Karpas-422 (cell line): ENCODE measurements around the gene PSD4. TPM values are rescaled to one million over a fixed set of nuclear protein-coding genes. Genes with fewer than 3 reads are reported as not detected.

Experiments used
- DNase-seq: peaks from one replicate; pipeline ENCODE4 v3.0.0-alpha.2; 2015
- H2AFZ ChIP-seq: fragments of 200-600 bp; sonication (generic); 2 replicates; pipeline ENCODE4 v1.6.1; 2014; ENCODE audit warnings: antibody characterized with exemption, low read length, mixed read lengths
- H3K27ac ChIP-seq: fragments of 200-600 bp; sonication (generic); 2 replicates; pipeline ENCODE4 v1.5.1; 2014; ENCODE audit warnings: mild to moderate bottlenecking, low read length, moderate library complexity
- H3K27me3 ChIP-seq: fragments of 200-600 bp; sonication (generic); 2 replicates; pipeline ENCODE4 v1.6.1; 2014; ENCODE audit warnings: low read length, mixed read lengths
- H3K36me3 ChIP-seq: fragments of 200-600 bp; sonication (generic); 2 replicates; pipeline ENCODE4 v1.6.1; 2014; ENCODE audit warnings: low read length, mixed read lengths; ENCODE audit not compliant: insufficient read depth
- H3K4me1 ChIP-seq: fragments of 200-600 bp; sonication (generic); 2 replicates; pipeline ENCODE4 v1.6.1; 2014; ENCODE audit warnings: mild to moderate bottlenecking, low read length, mixed read lengths
- H3K4me2 ChIP-seq: fragments of 200-600 bp; sonication (generic); 2 replicates; pipeline ENCODE4 v1.6.1; 2014; ENCODE audit warnings: low read length, low read depth, mild to moderate bottlenecking; ENCODE audit not compliant: poor library complexity, severe bottlenecking
- H3K4me3 ChIP-seq: fragments of 200-600 bp; sonication (generic); 2 replicates; pipeline ENCODE4 v1.5.1; 2014; ENCODE audit warnings: mild to moderate bottlenecking, antibody characterized with exemption, low read length, mixed read lengths
- H3K79me2 ChIP-seq: fragments of 200-600 bp; sonication (generic); 2 replicates; pipeline ENCODE4 v1.6.1; 2014; ENCODE audit warnings: mild to moderate bottlenecking, low read length, mixed read lengths
- H3K9ac ChIP-seq: fragments of 200-600 bp; sonication (generic); 2 replicates; pipeline ENCODE4 v1.6.0; 2014; ENCODE audit warnings: low read length
- H3K9me2 ChIP-seq: fragments of 200-600 bp; sonication (generic), shearing (Covaris generic); replicated peaks from 2 replicates; pipeline ENCODE4 v1.6.0; 2014; ENCODE audit warnings: mild to moderate bottlenecking, low read length, moderate library complexity; ENCODE audit not compliant: insufficient read depth
- H3K9me3 ChIP-seq: fragments of 300-700, 200-600 bp; sonication (generic); 2 replicates; pipeline ENCODE4 v1.6.1; 2014; ENCODE audit warnings: low read length, mixed read lengths
- H4K20me1 ChIP-seq: fragments of 200-600 bp; sonication (generic); 2 replicates; pipeline ENCODE4 v1.6.1; 2014; ENCODE audit warnings: mild to moderate bottlenecking, antibody characterized with exemption, low read length, low read depth; ENCODE audit not compliant: insufficient read depth
- total RNA-seq: library from RNA; depleted of rRNA; stranded (reverse); fragments of >200 nt; shearing (Covaris generic); gene quantifications from 2 replicates; pipeline ENCODE4 v1.2.3, GENCODE V29; 2014; ENCODE audit warnings: low replicate concordance; rRNA removed

PSD4 gene
- 43.3 and 85.3 TPM in 2 replicates for total RNA-seq

GRCh38 chr2:113173542-113174375 lies at the start of gene PSD4:
Gene PSD4, plus strand, starts transcription at chr2:113173971. Its CDS starts 8,486 bp downstream, at chr2:113182457.
- peak within 1 kb of the TSS; percentile 92 for H3K4me3 ChIP-seq
- no peaks in the 10 kb centered on the region for H3K9me2 ChIP-seq
- peak within 1 kb of the TSS; percentile 78 for H3K27ac ChIP-seq
- DNase-seq = peak; percentile 94
- H3K36me3 ChIP-seq = peaks cover 9% of the 10 kb centered on the region; the same call in 1 of the 2 replicates
- H2AFZ ChIP-seq = peak within 1 kb of the TSS; percentile 63
- peaks cover 13% of the 10 kb centered on the region; the same call in 1 of the 2 replicates for H4K20me1 ChIP-seq
- peaks cover 24% of the 10 kb centered on the region for H3K4me1 ChIP-seq
- H3K9ac ChIP-seq = peak within 1 kb of the TSS; percentile 93
- peak within 1 kb of the TSS; percentile 80 for H3K4me2 ChIP-seq
- no peaks in the 10 kb centered on the region for H3K9me3 ChIP-seq
- H3K27me3 ChIP-seq = no peaks in the 10 kb centered on the region
- H3K79me2 ChIP-seq = peaks cover 50% of the 10 kb centered on the region

GRCh38 chr2:113124181-113124961 lies 49.4 kb upstream of the PSD4 start:
- Histone ChIP-seq H3K27me3 (no peaks in the 10 kb centered on the region), H3K4me1 (no peaks in the 10 kb centered on the region), H3K9me3 (no peaks in the 10 kb centered on the region), H3K4me3 (no peak overlapping the region), H2AFZ (no peak overlapping the region), H3K27ac (no peak overlapping the region), H3K9ac (no peak overlapping the region), H4K20me1 (no peaks in the 10 kb centered on the region), H3K79me2 (no peaks in the 10 kb centered on the region), H3K4me2 (no peak overlapping the region), H3K36me3 (no peaks in the 10 kb centered on the region), H3K9me2 (no peaks in the 10 kb centered on the region)
- DNase-seq = no peak

GRCh38 chr2:113124984-113125855 lies 48.6 kb upstream of the PSD4 start:
- H3K36me3 ChIP-seq = no peaks in the 10 kb centered on the region
- no peaks in the 10 kb centered on the region for H4K20me1 ChIP-seq
- no peaks in the 10 kb centered on the region for H3K9me3 ChIP-seq
- H2AFZ ChIP-seq = no peak overlapping the region
- no peak overlapping the region for H3K4me2 ChIP-seq
- H3K4me1 ChIP-seq = no peaks in the 10 kb centered on the region
- no peak overlapping the region for H3K27ac ChIP-seq
- H3K4me3 ChIP-seq = no peak overlapping the region
- H3K27me3 ChIP-seq = no peaks in the 10 kb centered on the region
- H3K9ac ChIP-seq = no peak overlapping the region
- DNase-seq = no peak
- H3K79me2 ChIP-seq = no peaks in the 10 kb centered on the region
- no peaks in the 10 kb centered on the region for H3K9me2 ChIP-seq

GRCh38 chr2:113126845-113127645 lies 46.7 kb upstream of the PSD4 start, which contains the start of gene IL1RN:
Gene IL1RN, plus strand, starts transcription at chr2:113127598. Its CDS starts 27 bp downstream, at chr2:113127625.
- Histone ChIP-seq H3K27ac (no peak within 1 kb of the TSS), H4K20me1 (no peaks in the 10 kb centered on the region), H3K27me3 (no peaks in the 10 kb centered on the region), H3K36me3 (no peaks in the 10 kb centered on the region), H3K9me2 (no peaks in the 10 kb centered on the region), H3K9ac (no peak within 1 kb of the TSS), H3K79me2 (no peaks in the 10 kb centered on the region), H3K4me1 (no peaks in the 10 kb centered on the region), H3K9me3 (no peaks in the 10 kb centered on the region), H2AFZ (no peak within 1 kb of the TSS), H3K4me3 (no peak within 1 kb of the TSS), H3K4me2 (no peak within 1 kb of the TSS)
- no peak for DNase-seq

- H3K27ac ChIP-seq = no peak overlapping the region
- no peaks in the 10 kb centered on the region for H3K9me3 ChIP-seq
- H3K4me1 ChIP-seq = no peaks in the 10 kb centered on the region
- no peak overlapping the region for H3K9ac ChIP-seq
- no peaks in the 10 kb centered on the region for H3K9me2 ChIP-seq
- no peaks in the 10 kb centered on the region for H4K20me1 ChIP-seq
- H3K27me3 ChIP-seq = no peaks in the 10 kb centered on the region
- H3K4me2 ChIP-seq = no peak overlapping the region
- no peak overlapping the region for H3K4me3 ChIP-seq
- DNase-seq = no peak
- no peak overlapping the region for H2AFZ ChIP-seq
- no peaks in the 10 kb centered on the region for H3K36me3 ChIP-seq
- no peaks in the 10 kb centered on the region for H3K79me2 ChIP-seq
Measured at GRCh38 chr2:113127646-113128570, 45.9 kb upstream of the PSD4 start.

- Histone ChIP-seq H3K4me2 (no peak overlapping the region), H3K9me2 (no peaks in the 10 kb centered on the region), H3K36me3 (no peaks in the 10 kb centered on the region), H3K27me3 (0 out of 2 replicates have a peak, but pooled peaks cover 2% of the 10 kb centered on the region), H3K4me1 (no peaks in the 10 kb centered on the region), H2AFZ (no peak overlapping the region), H3K9me3 (no peaks in the 10 kb centered on the region), H3K79me2 (no peaks in the 10 kb centered on the region), H3K27ac (no peak overlapping the region), H4K20me1 (no peaks in the 10 kb centered on the region), H3K4me3 (no peak overlapping the region), H3K9ac (no peak overlapping the region)
- no peak for DNase-seq
Measured at GRCh38 chr2:113129519-113130078, 44.2 kb upstream of the PSD4 start.
